K562 (cell line): ENCODE measurements around the gene MFSD11. TPM values are rescaled to one million over a fixed set of nuclear protein-coding genes. Genes with fewer than 3 reads are reported as not detected.

Experiments used
- CC2D1A ChIP-seq: fragments of 450-650 bp; IDR thresholded peaks from 2 replicates; pipeline ENCODE4 v1.6.1; 2017; ENCODE audit warnings: mild to moderate bottlenecking
- CREM ChIP-seq: IDR thresholded peaks from 2 replicates; pipeline ENCODE4 v1.6.1; 2014; ENCODE audit warnings: antibody characterized with exemption, low read depth
- ETV6 ChIP-seq, 3 experiments: fragments of 150-350 bp in 1 of 3; sonication (generic) in 1 of 3; formaldehyde crosslinking in 1 of 3; IDR thresholded peaks; 2 replicates each; pipeline versions ENCODE4 v1.6.1 to v1.8.0; 2014 to 2022; ENCODE audit warnings: borderline replicate concordance in 2 of 3, low read depth in 2 of 3, antibody characterized with exemption in 1 of 3, low read length in 1 of 3, mild to moderate bottlenecking in 1 of 3, missing genetic modification reagents in 1 of 3
- HOXB6 ChIP-seq: fragments of 250-450 bp; sonication (Bioruptor Pico); IDR thresholded peaks from 2 replicates; pipeline ENCODE4 v1.5.1; 2022; ENCODE audit warnings: mild to moderate bottlenecking, borderline replicate concordance
- SIN3B ChIP-seq: fragments of 450-650 bp; IDR thresholded peaks from 2 replicates; pipeline ENCODE4 v1.6.1; 2017; ENCODE audit warnings: low read depth, mild to moderate bottlenecking, moderate library complexity
- SIX5 ChIP-seq, 2 experiments: IDR thresholded peaks; 2 replicates each; pipeline ENCODE4 v1.6.1; 2011; ENCODE audit warnings: low read length in 2 of 2, borderline replicate concordance in 1 of 2, low read depth in 1 of 2, mild to moderate bottlenecking in 1 of 2, moderate library complexity in 1 of 2; ENCODE audit not compliant: insufficient read depth in 1 of 2
- STAT5B ChIP-seq: fragments of 250-450 bp; sonication (Bioruptor Pico); IDR thresholded peaks from 2 replicates; pipeline ENCODE4 v1.8.0; 2021; ENCODE audit warnings: mild to moderate bottlenecking, inconsistent platforms
- USF1 ChIP-seq: sonication (generic); formaldehyde crosslinking; IDR thresholded peaks from 2 replicates; pipeline ENCODE4 v1.9.0; 2022; ENCODE audit warnings: mild to moderate bottlenecking, missing genetic modification reagents
- XRCC5 ChIP-seq: fragments of 200-400 bp; formaldehyde crosslinking; IDR thresholded peaks from 2 replicates; pipeline ENCODE4 v1.6.1; 2017; ENCODE audit warnings: low read depth, mild to moderate bottlenecking, low read length
- ZBTB8A ChIP-seq: fragments of 450-650 bp; IDR thresholded peaks from 2 replicates; pipeline ENCODE4 v1.6.1; 2018; ENCODE audit warnings: mild to moderate bottlenecking, moderate library complexity; ENCODE audit not compliant: partially characterized antibody
- ZFP30 ChIP-seq: fragments of 250-450 bp; sonication (Bioruptor Pico); IDR thresholded peaks from 2 replicates; pipeline ENCODE4 v1.8.0; 2022; ENCODE audit warnings: moderate library complexity, mild to moderate bottlenecking, inconsistent platforms, borderline replicate concordance
- ZNF780A ChIP-seq: fragments of 250-450 bp; sonication (Bioruptor Pico); IDR thresholded peaks from 2 replicates; pipeline ENCODE4 v1.5.0; 2021; ENCODE audit warnings: mild to moderate bottlenecking
- ZZZ3 ChIP-seq: fragments of 450-650 bp; IDR thresholded peaks from 2 replicates; pipeline ENCODE4 v1.6.1; 2016; ENCODE audit warnings: antibody characterized with exemption, mild to moderate bottlenecking, moderate library complexity
- polyA plus RNA-seq, 8 experiments: library from polyadenylated mRNA; depleted of rRNA in 4 of 8; stranded (reverse) in 5 of 8; unstranded in 3 of 8; fragments of >200 nt; fragmentation: Nextera tagmentation in 2 of 8; fragmentation: Illumina TruSeq in 1 of 8; extraction: Ambion mirVana in 2 of 8; extraction: Trizol in 1 of 8; gene quantifications; 2 replicates each; pipeline versions ENCODE4 v1.2.1 to v1.2.3, GENCODE V29; 2011 to 2014; ENCODE audit warnings: inconsistent platforms in 1 of 8, missing spikeins in 1 of 8
- total RNA-seq, 7 experiments: library from RNA; depleted of rRNA in 6 of 7; stranded (reverse); fragments of >200 nt in 6 of 7; fragmentation: Illumina TruSeq in 2 of 7; extraction: Trizol in 2 of 7; gene quantifications; 2 replicates each; pipeline versions ENCODE4 v1.2.1 to v1.2.3, GENCODE V29; 2011 to 2021; ENCODE audit warnings: low replicate concordance in 1 of 7
- TF ChIP-seq, protein P1 (sequence below): fragments of 450-650 bp; IDR thresholded peaks from 2 replicates; pipeline ENCODE4 v1.6.1; 2016; ENCODE audit warnings: borderline replicate concordance
- TF ChIP-seq, protein P2 (sequence below): IDR thresholded peaks from 2 replicates; pipeline ENCODE4 v1.6.1; 2016; ENCODE audit warnings: missing genetic modification characterization, missing compliant biosample characterization
- TF ChIP-seq, protein P3 (sequence below): fragments of 250-450 bp; sonication (Bioruptor Pico); IDR thresholded peaks from 2 replicates; pipeline ENCODE4 v1.5.0; 2021
- TF ChIP-seq, protein P4 (sequence below): fragments of 200-800 bp; sonication (Bioruptor generic); IDR thresholded peaks from 2 replicates; pipeline ENCODE4 v1.6.1; 2017; ENCODE audit warnings: missing genetic modification characterization, missing compliant biosample characterization
- TF ChIP-seq, protein P5 (sequence below): sonication (generic); formaldehyde crosslinking; IDR thresholded peaks from 2 replicates; pipeline ENCODE4 v1.8.1; 2023; ENCODE audit warnings: mild to moderate bottlenecking, missing genetic modification reagents

MFSD11 gene
- total and polyA plus RNA-seq, 9 of the 15 experiments (the other 6 are each of a cell fraction or from before 2014, with no cell fraction given): 14.4 to 24.5 (median 19.9) TPM

GRCh38 chr17:76736349-76737081 lies 1.4 kb upstream of the MFSD11 start (continued):
- TF ChIP-seq, protein P1, sequence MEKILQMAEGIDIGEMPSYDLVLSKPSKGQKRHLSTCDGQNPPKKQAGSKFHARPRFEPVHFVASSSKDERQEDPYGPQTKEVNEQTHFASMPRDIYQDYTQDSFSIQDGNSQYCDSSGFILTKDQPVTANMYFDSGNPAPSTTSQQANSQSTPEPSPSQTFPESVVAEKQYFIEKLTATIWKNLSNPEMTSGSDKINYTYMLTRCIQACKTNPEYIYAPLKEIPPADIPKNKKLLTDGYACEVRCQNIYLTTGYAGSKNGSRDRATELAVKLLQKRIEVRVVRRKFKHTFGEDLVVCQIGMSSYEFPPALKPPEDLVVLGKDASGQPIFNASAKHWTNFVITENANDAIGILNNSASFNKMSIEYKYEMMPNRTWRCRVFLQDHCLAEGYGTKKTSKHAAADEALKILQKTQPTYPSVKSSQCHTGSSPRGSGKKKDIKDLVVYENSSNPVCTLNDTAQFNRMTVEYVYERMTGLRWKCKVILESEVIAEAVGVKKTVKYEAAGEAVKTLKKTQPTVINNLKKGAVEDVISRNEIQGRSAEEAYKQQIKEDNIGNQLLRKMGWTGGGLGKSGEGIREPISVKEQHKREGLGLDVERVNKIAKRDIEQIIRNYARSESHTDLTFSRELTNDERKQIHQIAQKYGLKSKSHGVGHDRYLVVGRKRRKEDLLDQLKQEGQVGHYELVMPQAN: peak; percentile 10; the same call in 1 of the 2 replicates
- TF ChIP-seq, protein P2, sequence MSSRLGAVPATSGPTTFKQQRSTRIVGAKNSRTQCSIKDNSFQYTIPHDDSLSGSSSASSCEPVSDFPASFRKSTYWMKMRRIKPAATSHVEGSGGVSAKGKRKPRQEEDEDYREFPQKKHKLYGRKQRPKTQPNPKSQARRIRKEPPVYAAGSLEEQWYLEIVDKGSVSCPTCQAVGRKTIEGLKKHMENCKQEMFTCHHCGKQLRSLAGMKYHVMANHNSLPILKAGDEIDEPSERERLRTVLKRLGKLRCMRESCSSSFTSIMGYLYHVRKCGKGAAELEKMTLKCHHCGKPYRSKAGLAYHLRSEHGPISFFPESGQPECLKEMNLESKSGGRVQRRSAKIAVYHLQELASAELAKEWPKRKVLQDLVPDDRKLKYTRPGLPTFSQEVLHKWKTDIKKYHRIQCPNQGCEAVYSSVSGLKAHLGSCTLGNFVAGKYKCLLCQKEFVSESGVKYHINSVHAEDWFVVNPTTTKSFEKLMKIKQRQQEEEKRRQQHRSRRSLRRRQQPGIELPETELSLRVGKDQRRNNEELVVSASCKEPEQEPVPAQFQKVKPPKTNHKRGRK: no peak
- TF ChIP-seq ZBTB8A (no peak), HOXB6 (CRISPR knock-in tag) (no peak), SIN3B (peak; percentile 52; the same call in 1 of the 2 replicates), ZZZ3 (no peak), ETV6 (IDR thresholded peaks at IDR 0.05; ENCODE audit: borderline replicate concordance in 1 of 2, low read depth in 2 of 2, low read length in 1 of 2) (no peak), ETV6 (CRISPR knock-in tag; IDR thresholded peaks at IDR 0.05; ENCODE audit: borderline replicate concordance) (no peak), ZNF780A (CRISPR knock-in tag) (no peak), USF1 (CRISPR knock-in tag) (no peak; the same call in 1 of the 2 replicates), CC2D1A (no peak), STAT5B (CRISPR knock-in tag) (no peak), XRCC5 (no peak), SIX5 (IDR thresholded peaks at IDR 0.05; ENCODE audit: borderline replicate concordance in 1 of 2, insufficient read depth in 1 of 2, low read depth in 1 of 2, low read length in 2 of 2) (no peak), CREM (peak; percentile 69), ZFP30 (CRISPR knock-in tag) (no peak)
- TF ChIP-seq, protein P3, sequence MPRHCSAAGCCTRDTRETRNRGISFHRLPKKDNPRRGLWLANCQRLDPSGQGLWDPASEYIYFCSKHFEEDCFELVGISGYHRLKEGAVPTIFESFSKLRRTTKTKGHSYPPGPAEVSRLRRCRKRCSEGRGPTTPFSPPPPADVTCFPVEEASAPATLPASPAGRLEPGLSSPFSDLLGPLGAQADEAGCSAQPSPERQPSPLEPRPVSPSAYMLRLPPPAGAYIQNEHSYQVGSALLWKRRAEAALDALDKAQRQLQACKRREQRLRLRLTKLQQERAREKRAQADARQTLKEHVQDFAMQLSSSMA (CRISPR knock-in tag): no peak; the same call in 1 of the 2 replicates
- TF ChIP-seq, protein P4, sequence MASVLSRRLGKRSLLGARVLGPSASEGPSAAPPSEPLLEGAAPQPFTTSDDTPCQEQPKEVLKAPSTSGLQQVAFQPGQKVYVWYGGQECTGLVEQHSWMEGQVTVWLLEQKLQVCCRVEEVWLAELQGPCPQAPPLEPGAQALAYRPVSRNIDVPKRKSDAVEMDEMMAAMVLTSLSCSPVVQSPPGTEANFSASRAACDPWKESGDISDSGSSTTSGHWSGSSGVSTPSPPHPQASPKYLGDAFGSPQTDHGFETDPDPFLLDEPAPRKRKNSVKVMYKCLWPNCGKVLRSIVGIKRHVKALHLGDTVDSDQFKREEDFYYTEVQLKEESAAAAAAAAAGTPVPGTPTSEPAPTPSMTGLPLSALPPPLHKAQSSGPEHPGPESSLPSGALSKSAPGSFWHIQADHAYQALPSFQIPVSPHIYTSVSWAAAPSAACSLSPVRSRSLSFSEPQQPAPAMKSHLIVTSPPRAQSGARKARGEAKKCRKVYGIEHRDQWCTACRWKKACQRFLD (CRISPR knock-in tag): peak; percentile 93
- TF ChIP-seq, protein P5, sequence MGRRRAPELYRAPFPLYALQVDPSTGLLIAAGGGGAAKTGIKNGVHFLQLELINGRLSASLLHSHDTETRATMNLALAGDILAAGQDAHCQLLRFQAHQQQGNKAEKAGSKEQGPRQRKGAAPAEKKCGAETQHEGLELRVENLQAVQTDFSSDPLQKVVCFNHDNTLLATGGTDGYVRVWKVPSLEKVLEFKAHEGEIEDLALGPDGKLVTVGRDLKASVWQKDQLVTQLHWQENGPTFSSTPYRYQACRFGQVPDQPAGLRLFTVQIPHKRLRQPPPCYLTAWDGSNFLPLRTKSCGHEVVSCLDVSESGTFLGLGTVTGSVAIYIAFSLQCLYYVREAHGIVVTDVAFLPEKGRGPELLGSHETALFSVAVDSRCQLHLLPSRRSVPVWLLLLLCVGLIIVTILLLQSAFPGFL (CRISPR knock-in tag): peak; percentile 18; the same call in 1 of the 2 replicates
